Neural progenitor cell (in vitro differentiated cells): ENCODE measurements around the gene HNRNPDL. TPM values are rescaled to one million over a fixed set of nuclear protein-coding genes. Genes with fewer than 3 reads are reported as not detected.
"Not testable (repeated sequence)": the region's sequence is repeated elsewhere in the genome, so short reads cannot be mapped to it uniquely, and the experiment has no call there.

Source experiments
- DNase-seq: peaks from one replicate; pipeline ENCODE4 v3.0.0-alpha.2; 2016; ENCODE audit warnings: low spot score
- H2AFZ ChIP-seq: fragments of 200-600 bp; sonication (generic); replicated peaks from 2 replicates; pipeline ENCODE4 v1.6.1; 2016; ENCODE audit warnings: antibody characterized with exemption
- H3F3A ChIP-seq: fragments of 200-600 bp; sonication (generic); 2 replicates; pipeline ENCODE4 v1.6.1; 2016; ENCODE audit warnings: antibody characterized with exemption, low read depth
- H3K27ac ChIP-seq: fragments of 200-600 bp; sonication (generic); 2 replicates; pipeline ENCODE4 v1.5.1; 2016; ENCODE audit warnings: mild to moderate bottlenecking
- H3K27me3 ChIP-seq: fragments of 200-600 bp; sonication (generic); 2 replicates; pipeline ENCODE4 v1.6.1; 2016; ENCODE audit warnings: mild to moderate bottlenecking, moderate library complexity
- H3K36me3 ChIP-seq: fragments of 200-600 bp; sonication (generic); 2 replicates; pipeline ENCODE4 v1.5.1; 2016
- H3K4me1 ChIP-seq: fragments of 200-600 bp; sonication (generic); 2 replicates; pipeline ENCODE4 v1.6.1; 2016; ENCODE audit warnings: mixed run types
- H3K4me2 ChIP-seq: fragments of 200-600 bp; sonication (generic); 2 replicates; pipeline ENCODE4 v1.6.1; 2016
- H3K4me3 ChIP-seq: fragments of 200-600 bp; sonication (generic); 2 replicates; pipeline ENCODE4 v1.5.1; 2016
- H3K79me2 ChIP-seq: fragments of 200-600 bp; sonication (generic); 2 replicates; pipeline ENCODE4 v1.6.1; 2016; ENCODE audit warnings: low read depth
- H3K9ac ChIP-seq: fragments of 200-600 bp; sonication (generic); 2 replicates; pipeline ENCODE4 v1.6.1; 2016
- H3K9me3 ChIP-seq: fragments of 200-600 bp; sonication (generic); 2 replicates; pipeline ENCODE4 v1.5.1; 2016; ENCODE audit warnings: low read depth
- H4K20me1 ChIP-seq: fragments of 200-600 bp; sonication (generic); 2 replicates; pipeline ENCODE4 v1.6.1; 2016; ENCODE audit warnings: low read depth
- H3K27ac Mint-ChIP-seq: 3 replicates; pipeline ENCODE4 v1.8.0; 2021; ENCODE audit warnings: mixed read lengths
- H3K27me3 Mint-ChIP-seq: 2 replicates; pipeline ENCODE4 v1.8.0; 2022; ENCODE audit warnings: low read depth, mild to moderate bottlenecking, inconsistent platforms, moderate library complexity, mixed read lengths; ENCODE audit not compliant: insufficient read depth
- H3K36me3 Mint-ChIP-seq: 3 replicates; pipeline ENCODE4 v1.8.0; 2021; ENCODE audit warnings: mixed read lengths
- H3K4me1 Mint-ChIP-seq: 3 replicates; pipeline ENCODE4 v1.8.0; 2021; ENCODE audit warnings: mixed read lengths
- H3K4me3 Mint-ChIP-seq: 3 replicates; pipeline ENCODE4 v1.8.0; 2021; ENCODE audit warnings: mild to moderate bottlenecking, moderate library complexity, mixed read lengths
- H3K9me3 Mint-ChIP-seq: 3 replicates; pipeline ENCODE4 v1.8.0; 2020; ENCODE audit warnings: mixed read lengths
- CTCF ChIP-seq: fragments of 200-600 bp; sonication (generic); IDR thresholded peaks from 2 replicates; pipeline ENCODE4 v1.5.1; 2017; ENCODE audit warnings: antibody characterized with exemption, mild to moderate bottlenecking
- EZH2 ChIP-seq: fragments of 200-600 bp; sonication (generic); IDR thresholded peaks from 2 replicates; pipeline ENCODE4 v1.6.1; 2017; ENCODE audit warnings: antibody characterized with exemption, mild to moderate bottlenecking, moderate library complexity
- EZH2phosphoT487 ChIP-seq: fragments of 200-600 bp; sonication (generic); IDR thresholded peaks from 2 replicates; pipeline ENCODE4 v1.6.1; 2017; ENCODE audit warnings: antibody characterized with exemption
- total RNA-seq: library from RNA; depleted of rRNA; stranded (reverse); fragments of >200 nt; gene quantifications from 2 replicates; pipeline ENCODE4 v1.2.3, GENCODE V29; 2015; ENCODE audit warnings: low replicate concordance

The HNRNPDL gene
- 423 and 699 TPM in 2 replicates for total RNA-seq

GRCh38 chr4:82430193-82430963 is at the start of gene HNRNPDL, which contains the start of gene ENOPH1:
Gene HNRNPDL (minus strand): TSS chr4:82430462. CDS start chr4:82429690, 772 bp downstream.
Gene ENOPH1 (plus strand): TSS chr4:82430590. CDS start chr4:82430830, 240 bp downstream.
- Histone ChIP-seq H3K4me3 (peak within 1 kb of the TSS; percentile 97), H4K20me1 (peaks cover 68% of the 10 kb centered on the region), H3F3A (peaks cover 33% of the 10 kb centered on the region), H2AFZ (peak within 1 kb of the TSS; percentile 86), H3K79me2 (peaks cover 96% of the 10 kb centered on the region), H3K36me3 (peaks cover 26% of the 10 kb centered on the region), H3K9me3 (no peaks in the 10 kb centered on the region), H3K27me3 (no peaks in the 10 kb centered on the region), H3K4me2 (peak within 1 kb of the TSS; percentile 92), H3K4me1 (peaks cover 39% of the 10 kb centered on the region), H3K27ac (peak within 1 kb of the TSS; percentile 99), H3K9ac (peak within 1 kb of the TSS; percentile 97)
- Mint-ChIP-seq H3K36me3 (peaks cover 54% of the 10 kb centered on the region), H3K9me3 (peaks cover 2% of the 10 kb centered on the region), H3K4me1 (peaks cover 52% of the 10 kb centered on the region), H3K4me3 (peak within 1 kb of the TSS; percentile 98), H3K27me3 (peaks cover 11% of the 10 kb centered on the region), H3K27ac (peak within 1 kb of the TSS; percentile 100)
- TF ChIP-seq EZH2 (no peak), EZH2phosphoT487 (no peak), CTCF (no peak)
- DNase-seq, result peak; percentile 96

- H3K4me2 ChIP-seq, result no peak overlapping the region
- no peak overlapping the region for H3K27ac ChIP-seq
Observed at GRCh38 chr4:82479562-82479961, 49.3 kb upstream of the HNRNPDL start.

GRCh38 chr4:82477469-82477868 is 47.2 kb upstream of the HNRNPDL start:
- H3K36me3 Mint-ChIP-seq, H3K27me3 Mint-ChIP-seq: not testable (repeated sequence)

More at GRCh38 chr4:82479562-82479961, 49.3 kb upstream of the HNRNPDL start:
- peaks cover 8% of the 10 kb centered on the region for H3K27me3 Mint-ChIP-seq
- H3K9me3 Mint-ChIP-seq, result no peaks in the 10 kb centered on the region
- H3K27me3 ChIP-seq, result no peaks in the 10 kb centered on the region
- H3K9me3 ChIP-seq, result no peaks in the 10 kb centered on the region
- no peaks in the 10 kb centered on the region for H4K20me1 ChIP-seq
- H3K27ac Mint-ChIP-seq, result no peak overlapping the region
- no peak overlapping the region for H3K4me3 ChIP-seq
- H2AFZ ChIP-seq, result no peak overlapping the region
- TF ChIP-seq EZH2phosphoT487 (no peak), EZH2 (no peak), CTCF (no peak)
- no peaks in the 10 kb centered on the region for H3F3A ChIP-seq
- DNase-seq, result no peak
- H3K36me3 Mint-ChIP-seq, result no peaks in the 10 kb centered on the region
- no peaks in the 10 kb centered on the region for H3K4me1 ChIP-seq
- no peak overlapping the region for H3K9ac ChIP-seq
- peaks cover 7% of the 10 kb centered on the region for H3K4me1 Mint-ChIP-seq
- no peak overlapping the region for H3K4me3 Mint-ChIP-seq
- H3K36me3 ChIP-seq, result no peaks in the 10 kb centered on the region
- no peaks in the 10 kb centered on the region for H3K79me2 ChIP-seq

GRCh38 chr4:82475931-82476330 is 45.7 kb upstream of the HNRNPDL start:
- not testable (repeated sequence) for H3K4me1 Mint-ChIP-seq, H3F3A ChIP-seq, H3K36me3 Mint-ChIP-seq, H3K27ac ChIP-seq, H3K9me3 Mint-ChIP-seq, H2AFZ ChIP-seq, H3K79me2 ChIP-seq, H3K27me3 ChIP-seq, DNase-seq, H3K4me3 ChIP-seq, H3K4me2 ChIP-seq, H3K36me3 ChIP-seq, H4K20me1 ChIP-seq, H3K9ac ChIP-seq, H3K4me3 Mint-ChIP-seq, H3K9me3 ChIP-seq, H3K4me1 ChIP-seq
- H3K27ac Mint-ChIP-seq, result peak overlapping the region; percentile 63
- peaks cover 13% of the 10 kb centered on the region for H3K27me3 Mint-ChIP-seq

More at GRCh38 chr4:82477469-82477868, 47.2 kb upstream of the HNRNPDL start:
- not testable (repeated sequence) for H3K79me2 ChIP-seq, H3K36me3 ChIP-seq, H3K9me3 Mint-ChIP-seq, H3K4me1 ChIP-seq, H4K20me1 ChIP-seq, H3K4me3 ChIP-seq, H3F3A ChIP-seq, H3K4me3 Mint-ChIP-seq, H3K27me3 ChIP-seq, H3K9me3 ChIP-seq, H3K4me1 Mint-ChIP-seq, H3K4me2 ChIP-seq, H3K27ac Mint-ChIP-seq, DNase-seq, H3K27ac ChIP-seq, H3K9ac ChIP-seq, H2AFZ ChIP-seq
